GM12878 (cell line): ENCODE measurements around the gene PLEKHM3. TPM values are rescaled to one million over a fixed set of nuclear protein-coding genes. Genes with fewer than 3 reads are reported as not detected.

Source experiments
- ATAC-seq: fragments of 200-7000 bp; cut with Tn5 transposase; 3 replicates; pipeline ENCODE4 v1.9.1; 2020; ENCODE audit warnings: mild to moderate bottlenecking, moderate library complexity
- BruUV-seq: library from RNA; stranded (reverse); fragments of 400-500 nt; replicated peaks from 2 replicates; lab custom pipeline; 2021; lab: Mats Ljungman, UMichigan
- CTCF ChIA-PET: fragments of 300-600 bp; sonication (Branson Sonifier 250); formaldehyde crosslinking; extraction: SDS; loops from one replicate; lab custom pipeline; 2021; ENCODE audit warnings: inconsistent platforms; lab: Yijun Ruan, JAX
- POLR2A ChIA-PET: fragments of 350-600 bp; formaldehyde crosslinking; extraction: SDS; loops from one replicate; lab custom pipeline; 2021; ENCODE audit warnings: inconsistent platforms; lab: Charles Lee
- RAD21 ChIA-PET: fragments of 300-600 bp; sonication (Branson Sonifier 250); formaldehyde crosslinking; loops from one replicate; lab custom pipeline; 2023; ENCODE audit warnings: antibody characterized with exemption; ENCODE audit not compliant: unreplicated experiment; lab: Charles Lee
- SMC1A ChIA-PET: fragments of 300-600 bp; sonication (Branson Sonifier 250); formaldehyde crosslinking; loops from one replicate; lab custom pipeline; 2023; ENCODE audit not compliant: unreplicated experiment, uncharacterized antibody; lab: Charles Lee
- DNase-seq: peaks from one replicate; pipeline ENCODE4 v3.0.0-alpha.2; 2011; ENCODE audit warnings: low read depth, low spot score
- FAIRE-seq: peaks from 3 replicates; lab custom pipeline; 2011; peaks lifted over from hg19 to GRCh38; lab: Jason Lieb, UNC
- H2AFZ ChIP-seq: 2 replicates; pipeline ENCODE4 v1.6.0; 2011; ENCODE audit warnings: low read depth, low read length, control low read depth; ENCODE audit not compliant: control insufficient read depth
- H3K27ac ChIP-seq: 2 replicates; pipeline ENCODE4 v1.5.1; 2011; ENCODE audit warnings: control low read depth; ENCODE audit not compliant: control insufficient read depth, insufficient read depth
- H3K27me3 ChIP-seq, 2 experiments: replicated peaks in 1 of 2; 2 replicates each; pipeline versions ENCODE4 v1.6.0 to v1.6.1; 2011; ENCODE audit warnings: low read length in 1 of 2; ENCODE audit not compliant: control insufficient read depth in 2 of 2, insufficient read depth in 2 of 2
- H3K36me3 ChIP-seq, 2 experiments: 2 replicates each; pipeline ENCODE4 v1.5.1; 2011; ENCODE audit warnings: low read length in 1 of 2; ENCODE audit not compliant: control insufficient read depth in 2 of 2, insufficient read depth in 2 of 2
- H3K4me1 ChIP-seq: 2 replicates; pipeline ENCODE4 v1.6.1; 2011; ENCODE audit warnings: mild to moderate bottlenecking, low read length, moderate library complexity, mixed read lengths; ENCODE audit not compliant: control insufficient read depth, insufficient read depth
- H3K4me2 ChIP-seq: 2 replicates; pipeline ENCODE4 v1.6.0; 2011; ENCODE audit warnings: control low read depth; ENCODE audit not compliant: control insufficient read depth, insufficient read depth
- H3K4me3 ChIP-seq: fragments of 200-600 bp; sonication (generic); 2 replicates; pipeline ENCODE4 v1.5.1; 2016
- H3K79me2 ChIP-seq: 2 replicates; pipeline ENCODE4 v1.6.0; 2011; ENCODE audit warnings: low read length; ENCODE audit not compliant: control insufficient read depth, insufficient read depth
- H3K9ac ChIP-seq: 2 replicates; pipeline ENCODE4 v1.8.0; 2011; ENCODE audit warnings: low read length, control low read depth, mixed read lengths; ENCODE audit not compliant: control insufficient read depth, insufficient read depth
- H3K9me3 ChIP-seq: replicated peaks from 3 replicates; pipeline ENCODE4 v1.5.1; 2011; ENCODE audit warnings: mild to moderate bottlenecking, low read length; ENCODE audit not compliant: control insufficient read depth, insufficient read depth
- H4K20me1 ChIP-seq: 2 replicates; pipeline ENCODE4 v1.6.0; 2011; ENCODE audit not compliant: control insufficient read depth, insufficient read depth
- CEBPZ ChIP-seq: fragments of 150-350 bp; IDR thresholded peaks from 2 replicates; pipeline ENCODE4 v1.6.1; 2016; ENCODE audit warnings: low read depth, low read length
- CUX1 ChIP-seq: IDR thresholded peaks from 2 replicates; pipeline ENCODE4 v1.6.1; 2012; ENCODE audit warnings: improper control_type of control experiment, low read depth, low read length; ENCODE audit not compliant: insufficient replicate concordance
- LARP7 ChIP-seq: fragments of 450-650 bp; IDR thresholded peaks from 2 replicates; pipeline ENCODE4 v1.6.1; 2017; ENCODE audit warnings: mild to moderate bottlenecking
- SMAD5 ChIP-seq: IDR thresholded peaks from 2 replicates; pipeline ENCODE4 v1.6.1; 2016; ENCODE audit warnings: antibody characterized with exemption, low read depth
- SUPT20H ChIP-seq: IDR thresholded peaks from 2 replicates; pipeline ENCODE4 v1.6.1; 2011; ENCODE audit warnings: low read depth, mild to moderate bottlenecking, low read length, moderate library complexity, borderline replicate concordance; ENCODE audit not compliant: control insufficient read depth
- ZBTB33 ChIP-seq: fragments of 450-650 bp; IDR thresholded peaks from 2 replicates; pipeline ENCODE4 v1.6.1; 2017; ENCODE audit warnings: mild to moderate bottlenecking
- WGBS: methylation state at CpG from one replicate; pipeline ENCODE4 v1.1.6; 2016; ENCODE audit warnings: low lambda C conversion rate; ENCODE audit not compliant: insufficient replicate concordance, insufficient coverage; ENCODE audit errors: missing lambda C conversion rate; 5-methylcytosine and 5-hydroxymethylcytosine counted together
- in situ Hi-C: fragments of 300-500 bp; cut with MboI; formaldehyde crosslinking; loops from 9 replicates; pipeline ENCODE4 v1.14.3; 2018; ENCODE audit warnings: mixed read lengths
- intact Hi-C: fragments of 100-400 bp; cut with micrococcal nuclease; formaldehyde crosslinking; loops from one replicate; pipeline ENCODE4 v1.14.2; 2022; ENCODE audit not compliant: unreplicated experiment
- polyA plus RNA-seq, 11 experiments: library from polyadenylated mRNA; depleted of rRNA in 4 of 11; unstranded in 6 of 11; stranded (reverse) in 5 of 11; fragments of >200 nt; fragmentation: Nextera tagmentation in 4 of 11; fragmentation: Illumina TruSeq in 1 of 11; extraction: Ambion mirVana in 4 of 11; extraction: Trizol in 1 of 11; gene quantifications; 1 replicate in 1 of 11; 2 replicates in 10 of 11; pipeline versions ENCODE4 v1.2.1 to v1.2.3, GENCODE V29; 2011 to 2016; ENCODE audit warnings: inconsistent platforms in 2 of 11, missing spikeins in 2 of 11, low read depth in 1 of 11
- total RNA-seq, 4 experiments: library from RNA; depleted of rRNA in 3 of 4; stranded (reverse); fragments of >200 nt in 3 of 4; fragmentation: Illumina TruSeq in 1 of 4; extraction: Trizol in 1 of 4; gene quantifications; 2 replicates each; pipeline versions ENCODE4 v1.2.1 to v1.2.3, GENCODE V29; 2013 to 2021

The PLEKHM3 gene
- total and polyA plus RNA-seq, 10 of the 15 experiments (the other 5 are each of a cell fraction or from before 2014, with no cell fraction given) = 1.4 to 5.6 (median 3.0) TPM

GRCh38 chr2:208025037-208025813, at the start of gene PLEKHM3 (continued):
- TF ChIP-seq SUPT20H = no peak

- RAD21 ChIA-PET = interaction anchor here (0.6 to 4.1 kb wide), 3 partner anchors 329 to 1808 kb away, joined by 3 to 26 read pairs (median 3); no protein-coding TSS in a partner anchor
- Histone ChIP-seq H3K4me1 (no peaks in the 10 kb centered on the region), H3K9me3 (no peaks in the 10 kb centered on the region), H3K4me3 (no peak overlapping the region), H3K79me2 (no peaks in the 10 kb centered on the region), H3K27me3 (no peaks in the 10 kb centered on the region), H3K27ac (no peak overlapping the region), H4K20me1 (no peaks in the 10 kb centered on the region), H2AFZ (no peak overlapping the region), H3K9ac (no peak overlapping the region), H3K36me3 (no peaks in the 10 kb centered on the region), H3K4me2 (no peak overlapping the region)
- FAIRE-seq = no peak
- POLR2A ChIA-PET = no interaction called here
- no peak for ATAC-seq
- CTCF ChIA-PET = interaction anchor here (0.7 to 2.4 kb wide), 13 partner anchors 9 to 626 kb away, joined by 3 to 9 read pairs (median 4); no protein-coding TSS in a partner anchor
- 53% methylated on average over 9 of the region's 9 CpGs for WGBS
- no TSS peak for BruUV-seq
- in situ Hi-C loops (no loop called here), intact Hi-C loops (no loop called here)
- DNase-seq = no peak
- SMC1A ChIA-PET = interaction anchor here (0.9 to 5.2 kb wide), 4 partner anchors 8 to 329 kb away, joined by 3 to 25 read pairs (median 7); no protein-coding TSS in a partner anchor
- no peak for TF ChIP-seq LARP7
- no peak for TF ChIP-seq ZBTB33
- TF ChIP-seq CEBPZ = no peak
- no peak for TF ChIP-seq SMAD5
- no peak for TF ChIP-seq CUX1
Measured at GRCh38 chr2:208074610-208075356, 49.5 kb upstream of the PLEKHM3 start.
